ENCODE data around the gene CHRD.

Gene CHRD

DNA sequence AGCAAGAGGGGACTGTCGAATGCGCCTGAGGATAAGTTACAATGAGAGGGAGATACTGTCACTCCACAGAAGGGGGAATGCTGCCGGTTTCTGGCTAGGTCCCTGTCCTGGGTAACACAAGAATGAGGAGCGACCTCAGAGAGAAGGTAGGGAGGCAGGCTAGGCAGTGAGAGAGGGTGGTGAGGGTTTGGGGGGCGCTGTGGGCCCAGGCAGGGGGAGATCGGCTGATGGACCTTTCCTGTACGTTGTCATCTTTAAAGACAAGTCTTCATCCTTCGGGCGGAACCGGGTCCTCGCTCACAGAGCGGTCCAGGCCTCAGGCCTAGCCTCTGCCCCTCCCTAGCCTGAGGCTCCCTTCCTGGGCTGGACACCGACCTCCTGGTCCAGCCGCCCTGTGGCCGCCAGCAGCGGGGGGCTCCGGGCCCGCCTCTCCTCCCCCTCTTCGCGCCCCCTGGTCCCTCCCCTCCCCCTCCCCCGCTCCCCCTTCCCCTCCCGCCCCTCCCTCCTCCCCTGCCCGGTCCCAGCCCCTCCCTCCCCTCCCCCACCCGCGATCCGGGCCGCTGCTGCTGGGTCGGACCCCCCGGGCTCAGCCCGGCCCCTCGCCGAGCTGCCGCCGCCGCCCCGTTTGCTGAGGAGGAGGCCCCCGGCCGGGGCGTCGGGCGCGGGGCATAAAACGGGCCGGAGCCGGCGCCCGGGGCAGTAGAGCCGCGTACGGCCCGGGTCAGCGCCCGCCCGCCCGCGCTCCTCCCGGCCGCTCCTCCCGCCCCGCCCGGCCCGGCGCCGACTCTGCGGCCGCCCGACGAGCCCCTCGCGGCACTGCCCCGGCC, at the start of gene CHRD:
TSS of gene CHRD (plus strand) at position 697 of the 827 bp plus-strand sequence. CDS start 265 bp downstream, outside the sequence.
- H3K27me3 ChIP-seq (ENCODE audit: control insufficient read depth, insufficient read depth, low read length) = peaks cover 69% of the 10 kb centered on the region
- no peaks in the 10 kb centered on the region for H3K36me3 ChIP-seq (ENCODE audit: control insufficient read depth, insufficient read depth, low read length)
- H3K4me3 ChIP-seq (ENCODE audit: low read depth, low read length) = peak within 1 kb of the TSS; percentile 68
- H3K9me3 ChIP-seq (ENCODE audit: control insufficient read depth, insufficient read depth, low read length) = no peaks in the 10 kb centered on the region
- peak within 1 kb of the TSS; percentile 37 for H3K9ac ChIP-seq (ENCODE audit: low read depth, low read length)
- peaks cover 8% of the 10 kb centered on the region for H3K4me1 ChIP-seq (ENCODE audit: control insufficient read depth, insufficient read depth, low read length)

DNA sequence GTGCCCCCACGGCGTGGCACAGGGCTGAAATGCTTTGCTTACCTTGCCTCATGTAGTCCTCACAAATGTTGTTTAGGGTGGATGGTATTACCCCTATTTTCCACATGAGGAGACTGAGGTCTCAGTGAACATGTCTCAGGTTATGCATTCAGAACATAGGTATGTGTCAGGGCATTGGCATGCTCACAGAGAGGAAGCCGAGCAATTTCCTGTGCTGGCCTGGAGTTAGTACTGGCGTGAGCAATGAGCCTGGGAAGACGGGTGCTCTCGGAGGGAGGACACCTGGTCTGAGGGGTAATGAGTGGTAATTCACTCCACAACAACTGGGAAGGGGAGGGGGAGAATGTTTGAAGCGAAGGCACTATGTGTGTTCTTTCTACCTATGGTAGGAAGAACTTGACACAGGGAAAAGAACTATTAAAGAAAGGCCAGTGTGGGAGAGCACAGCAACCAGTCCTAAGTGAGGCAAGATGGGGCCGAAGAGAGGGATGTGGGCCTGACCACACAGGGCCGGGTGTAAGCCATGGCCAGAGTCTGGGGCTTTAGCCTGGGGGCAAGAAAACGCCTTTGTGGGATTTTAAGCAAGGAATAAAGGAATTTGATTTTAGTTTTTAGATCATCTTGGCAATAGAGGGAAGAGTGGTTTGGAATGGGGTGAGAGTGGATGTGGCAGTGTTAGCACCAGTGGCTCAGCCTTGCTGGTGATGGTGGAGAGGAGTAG, 47.3 kb upstream of the CHRD start:
- Histone ChIP-seq H3K36me3 (ENCODE audit: control insufficient read depth, insufficient read depth, low read length) (peaks cover 53% of the 10 kb centered on the region), H3K27me3 (ENCODE audit: control insufficient read depth, insufficient read depth, low read length) (no peaks in the 10 kb centered on the region), H3K4me3 (ENCODE audit: low read depth, low read length) (no peak overlapping the region), H3K9ac (ENCODE audit: low read depth, low read length) (no peak overlapping the region), H3K4me1 (ENCODE audit: control insufficient read depth, insufficient read depth, low read length) (peaks cover 2% of the 10 kb centered on the region), H3K9me3 (ENCODE audit: control insufficient read depth, insufficient read depth, low read length) (no peaks in the 10 kb centered on the region)

DNA sequence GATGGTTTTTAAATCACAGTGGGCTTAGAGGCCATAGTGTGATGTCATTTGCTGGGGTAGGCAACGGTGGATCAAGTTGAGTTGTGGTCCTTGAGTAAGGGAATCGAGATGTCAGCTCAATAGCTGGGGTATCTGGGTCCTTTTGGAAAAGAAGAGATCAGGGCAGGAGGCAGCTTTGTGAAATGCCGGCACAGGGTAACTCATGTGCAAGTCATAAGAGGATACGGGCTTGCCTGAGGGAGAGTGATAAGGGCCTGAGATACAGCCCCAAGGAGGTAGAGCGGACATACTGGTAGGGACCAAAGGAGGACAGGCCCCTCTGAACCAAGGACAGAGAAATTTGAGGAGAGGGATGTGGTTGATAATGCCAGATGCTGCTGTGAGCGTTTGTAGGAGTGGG, 46.7 kb upstream of the CHRD start:
- peaks cover 47% of the 10 kb centered on the region for H3K36me3 ChIP-seq (ENCODE audit: control insufficient read depth, insufficient read depth, low read length)
- no peaks in the 10 kb centered on the region for H3K9me3 ChIP-seq (ENCODE audit: control insufficient read depth, insufficient read depth, low read length)
- H3K9ac ChIP-seq (ENCODE audit: low read depth, low read length) = no peak overlapping the region
- no peaks in the 10 kb centered on the region for H3K27me3 ChIP-seq (ENCODE audit: control insufficient read depth, insufficient read depth, low read length)
- no peak overlapping the region for H3K4me3 ChIP-seq (ENCODE audit: low read depth, low read length)
- H3K4me1 ChIP-seq (ENCODE audit: control insufficient read depth, insufficient read depth, low read length) = peaks cover 3% of the 10 kb centered on the region

DNA sequence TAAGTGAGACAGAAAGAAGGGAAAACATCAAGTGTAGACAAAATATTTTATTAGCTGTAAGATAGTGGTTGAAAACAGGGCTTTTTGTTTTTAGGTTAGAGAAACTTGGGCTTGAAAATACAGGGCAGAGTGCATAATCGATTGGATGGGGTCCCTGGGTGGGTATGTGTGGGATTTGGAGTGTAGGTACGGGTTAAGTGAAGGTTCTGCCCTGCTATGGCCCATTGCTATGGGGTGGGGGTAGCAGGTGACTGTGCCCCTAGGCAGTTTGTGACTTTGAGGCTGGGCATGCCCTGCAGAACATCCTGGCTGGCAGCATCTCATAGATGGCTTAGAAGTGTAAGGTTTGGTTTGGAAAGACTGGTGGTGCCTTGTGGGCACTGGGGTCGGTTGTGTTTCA, 46.2 kb upstream of the CHRD start:
- no peaks in the 10 kb centered on the region for H3K9me3 ChIP-seq (ENCODE audit: control insufficient read depth, insufficient read depth, low read length)
- no peak overlapping the region for H3K4me3 ChIP-seq (ENCODE audit: low read depth, low read length)
- peaks cover 4% of the 10 kb centered on the region for H3K4me1 ChIP-seq (ENCODE audit: control insufficient read depth, insufficient read depth, low read length)
- no peak overlapping the region for H3K9ac ChIP-seq (ENCODE audit: low read depth, low read length)
- no peaks in the 10 kb centered on the region for H3K27me3 ChIP-seq (ENCODE audit: control insufficient read depth, insufficient read depth, low read length)
- H3K36me3 ChIP-seq (ENCODE audit: control insufficient read depth, insufficient read depth, low read length) = peaks cover 42% of the 10 kb centered on the region

DNA sequence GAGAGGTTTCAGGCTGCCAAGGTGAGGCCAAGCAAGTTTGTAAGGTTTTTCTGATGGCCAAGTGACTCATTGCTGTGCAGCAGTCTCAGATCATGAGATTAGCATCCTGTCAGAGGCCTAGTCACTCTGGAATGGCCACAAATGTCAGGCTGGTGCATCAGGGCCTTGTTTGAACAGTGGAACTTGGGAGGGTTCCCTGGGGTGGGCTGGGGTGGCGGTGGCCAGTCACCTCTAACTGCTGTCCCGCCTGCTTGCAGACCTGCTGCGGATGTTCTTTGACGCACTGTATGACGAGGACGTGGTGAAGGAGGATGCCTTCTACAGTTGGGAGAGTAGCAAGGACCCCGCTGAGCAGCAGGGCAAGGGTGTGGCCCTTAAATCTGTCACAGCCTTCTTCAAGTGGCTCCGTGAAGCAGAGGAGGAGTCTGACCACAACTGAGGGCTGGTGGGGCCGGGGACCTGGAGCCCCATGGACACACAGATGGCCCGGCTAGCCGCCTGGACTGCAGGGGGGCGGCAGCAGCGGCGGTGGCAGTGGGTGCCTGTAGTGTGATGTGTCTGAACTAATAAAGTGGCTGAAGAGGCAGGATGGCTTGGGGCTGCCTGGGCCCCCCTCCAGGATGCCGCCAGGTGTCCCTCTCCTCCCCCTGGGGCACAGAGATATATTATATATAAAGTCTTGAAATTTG, 45.2 kb upstream of the CHRD start:
- H3K4me3 ChIP-seq (ENCODE audit: low read depth, low read length) = no peak overlapping the region
- no peaks in the 10 kb centered on the region for H3K9me3 ChIP-seq (ENCODE audit: control insufficient read depth, insufficient read depth, low read length)
- H3K4me1 ChIP-seq (ENCODE audit: control insufficient read depth, insufficient read depth, low read length) = peaks cover 4% of the 10 kb centered on the region
- H3K36me3 ChIP-seq (ENCODE audit: control insufficient read depth, insufficient read depth, low read length) = peaks cover 37% of the 10 kb centered on the region
- no peak overlapping the region for H3K9ac ChIP-seq (ENCODE audit: low read depth, low read length)
- no peaks in the 10 kb centered on the region for H3K27me3 ChIP-seq (ENCODE audit: control insufficient read depth, insufficient read depth, low read length)

DNA sequence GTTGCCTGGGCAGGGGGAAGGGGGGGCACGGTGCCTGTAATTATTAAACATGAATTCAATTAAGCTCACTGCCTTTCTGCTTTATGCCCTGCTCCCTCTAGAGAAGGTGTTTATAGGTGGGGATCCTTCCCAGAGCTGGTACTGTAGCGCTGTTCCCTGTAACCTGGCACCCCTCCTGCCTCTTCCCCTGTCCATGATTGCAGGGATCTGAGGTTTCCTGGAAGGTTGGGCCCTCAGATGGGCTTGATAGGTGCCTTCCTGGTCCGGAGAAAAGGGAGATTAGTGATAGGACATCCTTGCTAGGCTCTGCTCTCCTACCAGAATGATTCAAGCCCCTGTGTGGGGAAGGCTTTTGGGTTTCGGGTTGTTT, 44.6 kb upstream of the CHRD start:
- Histone ChIP-seq H3K4me1 (ENCODE audit: control insufficient read depth, insufficient read depth, low read length) (peaks cover 4% of the 10 kb centered on the region), H3K36me3 (ENCODE audit: control insufficient read depth, insufficient read depth, low read length) (peaks cover 37% of the 10 kb centered on the region), H3K4me3 (ENCODE audit: low read depth, low read length) (peak overlapping the region; percentile 23), H3K27me3 (ENCODE audit: control insufficient read depth, insufficient read depth, low read length) (no peaks in the 10 kb centered on the region), H3K9ac (ENCODE audit: low read depth, low read length) (no peak overlapping the region), H3K9me3 (ENCODE audit: control insufficient read depth, insufficient read depth, low read length) (no peaks in the 10 kb centered on the region)

DNA sequence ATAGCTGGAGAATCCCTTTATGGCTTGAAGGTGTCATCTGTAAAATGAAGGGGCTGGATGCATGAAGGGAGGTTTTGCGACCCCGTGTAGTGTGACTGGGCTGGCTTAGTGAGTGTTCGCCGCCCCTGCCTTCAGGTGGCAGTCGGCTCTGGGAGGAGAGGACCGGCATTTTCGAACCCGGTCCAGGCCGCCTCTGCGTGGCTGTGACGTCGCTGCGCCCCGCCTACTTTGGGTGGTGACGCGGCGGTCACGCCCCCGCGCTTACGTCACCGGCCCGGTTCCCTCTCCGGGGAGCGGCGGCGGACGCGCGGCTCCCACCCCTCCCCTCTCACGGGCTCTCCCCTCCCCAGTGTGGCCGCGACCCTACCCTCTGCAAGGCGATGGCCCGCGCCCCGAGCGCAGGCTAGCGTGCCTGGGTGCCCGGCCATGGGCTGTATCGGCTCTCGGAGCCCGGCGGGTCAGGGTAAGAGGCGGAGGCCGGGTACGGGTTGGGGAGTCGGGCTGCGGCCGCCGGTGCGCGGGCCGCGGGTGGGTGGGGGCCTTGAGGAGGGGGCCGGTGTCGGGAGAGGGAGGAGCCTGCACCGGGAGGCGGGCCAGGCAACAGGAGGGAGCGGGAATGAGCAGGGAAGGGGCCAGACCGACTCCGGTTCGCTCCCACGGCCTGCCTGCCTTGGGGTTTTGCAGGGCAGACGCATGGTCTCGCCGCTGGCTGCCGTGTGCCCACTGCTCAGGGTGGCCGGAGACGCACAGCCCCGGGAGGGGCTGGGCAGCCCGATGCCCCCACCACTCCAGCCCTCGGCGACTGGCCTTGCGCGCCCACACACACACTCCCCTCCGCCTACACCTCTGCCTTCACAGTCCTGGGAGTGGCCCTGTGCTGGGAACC, 44.0 kb upstream of the CHRD start:
- Histone ChIP-seq H3K36me3 (ENCODE audit: control insufficient read depth, insufficient read depth, low read length) (peaks cover 36% of the 10 kb centered on the region), H3K9ac (ENCODE audit: low read depth, low read length) (peak overlapping the region; percentile 76), H3K4me1 (ENCODE audit: control insufficient read depth, insufficient read depth, low read length) (peaks cover 4% of the 10 kb centered on the region), H3K27me3 (ENCODE audit: control insufficient read depth, insufficient read depth, low read length) (no peaks in the 10 kb centered on the region), H3K9me3 (ENCODE audit: control insufficient read depth, insufficient read depth, low read length) (no peaks in the 10 kb centered on the region), H3K4me3 (ENCODE audit: low read depth, low read length) (peak overlapping the region; percentile 83)

DNA sequence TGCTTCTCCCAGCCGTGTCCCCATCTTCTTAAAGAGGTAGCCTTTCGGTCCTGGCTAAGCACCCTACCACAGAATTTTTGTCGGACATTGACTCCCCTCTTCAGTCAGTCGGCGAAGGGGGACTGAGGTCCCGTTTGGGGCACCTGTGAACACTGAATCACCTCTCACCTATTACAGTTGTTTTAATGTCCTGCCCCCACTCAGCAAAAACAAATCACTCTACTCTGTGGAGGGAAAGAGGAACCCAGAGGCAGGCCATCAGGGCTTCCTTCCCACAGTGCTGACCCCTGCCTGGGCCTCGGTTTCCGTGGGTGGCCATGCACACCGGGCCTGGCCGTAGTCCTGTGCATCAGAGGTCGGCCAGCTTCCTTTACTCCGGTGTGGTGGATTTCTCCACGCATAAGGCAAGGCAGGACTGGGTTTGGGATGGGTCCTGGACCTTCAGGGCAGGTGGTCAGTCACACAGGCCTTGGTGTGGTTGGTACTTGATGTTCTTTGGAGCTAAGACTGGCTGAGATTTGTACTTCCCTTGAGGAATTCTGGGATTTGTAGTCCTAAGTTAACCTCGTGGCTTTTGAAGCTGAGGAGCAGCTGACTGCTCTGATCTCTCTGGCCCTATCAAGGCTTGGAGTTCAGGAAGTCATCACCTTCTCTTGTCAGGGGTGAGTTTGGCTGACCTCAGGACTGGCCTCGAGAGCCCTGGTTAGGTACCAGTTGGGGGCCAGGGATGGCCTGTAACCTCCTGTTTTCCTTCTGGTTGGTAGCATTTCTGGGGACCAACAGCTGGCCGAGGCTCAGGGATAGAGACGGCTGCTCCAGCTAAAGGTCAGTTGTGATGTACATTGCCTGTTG, 43.1 kb upstream of the CHRD start:
- no peaks in the 10 kb centered on the region for H3K9me3 ChIP-seq (ENCODE audit: control insufficient read depth, insufficient read depth, low read length)
- H3K4me1 ChIP-seq (ENCODE audit: control insufficient read depth, insufficient read depth, low read length) = peaks cover 4% of the 10 kb centered on the region
- H3K4me3 ChIP-seq (ENCODE audit: low read depth, low read length) = peak overlapping the region; percentile 83
- no peaks in the 10 kb centered on the region for H3K27me3 ChIP-seq (ENCODE audit: control insufficient read depth, insufficient read depth, low read length)
- peak overlapping the region; percentile 76 for H3K9ac ChIP-seq (ENCODE audit: low read depth, low read length)
- peaks cover 32% of the 10 kb centered on the region for H3K36me3 ChIP-seq (ENCODE audit: control insufficient read depth, insufficient read depth, low read length)

DNA sequence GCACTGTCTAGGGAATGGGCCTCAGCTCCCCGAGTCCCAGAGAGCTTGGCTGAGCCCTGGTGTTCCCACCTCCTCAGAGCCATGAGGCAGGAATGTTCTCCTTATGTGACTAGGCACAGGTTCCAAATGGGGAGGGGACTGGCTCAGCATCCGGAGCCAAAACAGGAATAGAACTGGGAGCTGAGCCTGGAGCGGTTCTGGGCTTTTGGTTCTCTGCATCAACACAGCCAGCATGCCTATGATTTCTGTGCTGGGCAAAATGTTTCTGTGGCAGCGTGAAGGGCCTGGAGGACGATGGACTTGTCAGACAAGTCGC, 42.5 kb upstream of the CHRD start, which contains the start of gene FAM131A:
TSS of gene FAM131A (plus strand) at position 202 of the 316 bp plus-strand sequence. CDS start at position 233, 31 bp downstream.
- peak within 1 kb of the TSS; percentile 83 for H3K4me3 ChIP-seq (ENCODE audit: low read depth, low read length)
- no peaks in the 10 kb centered on the region for H3K9me3 ChIP-seq (ENCODE audit: control insufficient read depth, insufficient read depth, low read length)
- peaks cover 4% of the 10 kb centered on the region for H3K4me1 ChIP-seq (ENCODE audit: control insufficient read depth, insufficient read depth, low read length)

DNA sequence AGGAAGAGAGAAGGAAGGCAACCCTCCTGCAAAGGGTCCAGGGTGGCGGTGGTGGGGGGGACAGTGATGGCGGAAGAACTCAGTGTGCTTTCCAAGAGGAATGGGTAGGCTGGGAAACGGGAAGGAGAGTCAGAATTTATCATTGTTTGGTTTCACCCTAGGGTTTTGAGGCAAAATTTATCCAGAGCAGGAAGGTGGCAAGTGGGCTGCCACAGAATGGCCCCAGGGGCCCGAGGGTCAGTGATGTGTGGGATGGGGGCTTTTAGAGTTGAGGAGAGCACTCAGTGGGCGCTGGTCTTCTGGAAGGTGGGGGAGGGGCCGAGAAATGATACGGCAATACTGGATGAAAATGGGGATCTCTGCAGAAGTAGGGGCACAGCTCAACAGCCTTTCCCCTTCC, 41.9 kb upstream of the CHRD start:
- Histone ChIP-seq H3K4me1 (ENCODE audit: control insufficient read depth, insufficient read depth, low read length) (peaks cover 4% of the 10 kb centered on the region), H3K27me3 (ENCODE audit: control insufficient read depth, insufficient read depth, low read length) (no peaks in the 10 kb centered on the region), H3K36me3 (ENCODE audit: control insufficient read depth, insufficient read depth, low read length) (peaks cover 24% of the 10 kb centered on the region), H3K9ac (ENCODE audit: low read depth, low read length) (no peak overlapping the region), H3K4me3 (ENCODE audit: low read depth, low read length) (peak overlapping the region; percentile 60), H3K9me3 (ENCODE audit: control insufficient read depth, insufficient read depth, low read length) (no peaks in the 10 kb centered on the region)

More for the DNA sequence above, 42.5 kb upstream of the CHRD start, which contains the start of gene FAM131A:
- Histone ChIP-seq H3K9ac (ENCODE audit: low read depth, low read length) (peak within 1 kb of the TSS; percentile 76), H3K36me3 (ENCODE audit: control insufficient read depth, insufficient read depth, low read length) (peaks cover 26% of the 10 kb centered on the region), H3K27me3 (ENCODE audit: control insufficient read depth, insufficient read depth, low read length) (no peaks in the 10 kb centered on the region)
